BLaER1 (cell line): ENCODE data around the gene PARP6.

Source experiments
- H3K27ac ChIP-seq: shearing (Covaris generic); formaldehyde crosslinking; 2 replicates; pipeline ENCODE4 v1.8.1; 2022
- H3K27me3 ChIP-seq: shearing (Covaris generic); formaldehyde crosslinking; 2 replicates; pipeline ENCODE4 v1.8.1; 2022
- H3K36me3 ChIP-seq: shearing (Covaris generic); formaldehyde crosslinking; 2 replicates; pipeline ENCODE4 v1.8.1; 2022
- H3K4me1 ChIP-seq: shearing (Covaris generic); formaldehyde crosslinking; 2 replicates; pipeline ENCODE4 v1.8.1; 2022
- H3K4me2 ChIP-seq: shearing (Covaris generic); formaldehyde crosslinking; 2 replicates; pipeline ENCODE4 v1.8.1; 2022
- H3K4me3 ChIP-seq: shearing (Covaris generic); formaldehyde crosslinking; 2 replicates; pipeline ENCODE4 v1.8.1; 2022
- H3K9ac ChIP-seq: shearing (Covaris generic); formaldehyde crosslinking; 2 replicates; pipeline ENCODE4 v1.8.1; 2022
- H3K9me3 ChIP-seq: shearing (Covaris generic); formaldehyde crosslinking; 2 replicates; pipeline ENCODE4 v1.8.1; 2022
- H4K20me1 ChIP-seq: shearing (Covaris generic); formaldehyde crosslinking; 2 replicates; pipeline ENCODE4 v1.8.1; 2022
- Cebpa-rat ChIP-seq: shearing (Covaris generic); IDR thresholded peaks from 2 replicates; pipeline ENCODE4 v1.8.1; 2022

The PARP6 gene

DNA sequence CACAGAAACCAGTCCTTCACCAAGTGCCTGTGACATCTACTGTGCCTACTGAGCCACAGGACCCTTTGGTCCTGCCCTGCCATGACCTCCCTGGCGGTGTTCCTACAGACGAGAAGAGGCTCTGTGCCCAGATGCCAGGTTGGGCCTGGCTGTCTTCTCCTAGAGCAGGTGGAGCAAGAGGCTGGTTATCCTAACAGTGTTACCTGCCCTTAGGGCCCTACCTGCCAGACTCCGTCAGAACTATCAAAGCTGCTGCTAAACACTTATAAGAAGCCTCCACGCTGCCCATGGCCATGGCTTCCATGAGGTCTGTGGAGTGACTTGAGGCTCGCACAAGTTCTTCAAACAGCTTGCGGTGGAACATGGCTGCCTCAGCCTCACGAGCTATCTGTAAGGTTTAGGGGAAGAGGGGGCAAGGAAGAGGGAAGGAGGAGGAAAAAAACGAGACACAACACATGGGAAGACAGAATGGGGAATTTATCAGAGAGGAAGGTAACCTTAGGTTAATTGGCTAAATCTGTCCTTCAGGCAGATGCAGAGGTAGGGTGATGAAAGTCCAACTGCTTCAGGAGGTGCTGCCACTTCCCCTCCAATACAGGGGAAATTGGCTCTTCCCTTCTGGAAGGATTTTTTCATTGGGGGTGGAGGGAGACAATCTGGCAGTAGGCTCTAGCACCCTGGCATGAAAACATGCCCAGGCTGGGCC is 69.4 kb downstream of the PARP6 start:
- Histone ChIP-seq H3K4me3 (no peak overlapping the region), H3K9me3 (no peaks in the 10 kb centered on the region), H3K4me2 (peak overlapping the region; percentile 48; the same call in 1 of the 2 replicates), H3K9ac (peak overlapping the region; percentile 17), H3K27ac (peak overlapping the region; percentile 18; the same call in 1 of the 2 replicates), H4K20me1 (peaks cover 100% of the 10 kb centered on the region), H3K4me1 (peaks cover 50% of the 10 kb centered on the region), H3K27me3 (peaks cover 14% of the 10 kb centered on the region), H3K36me3 (peaks cover 100% of the 10 kb centered on the region)
- no peak for TF ChIP-seq Cebpa-rat

GRCh38 chr15:72202302-72202701 is 70.1 kb downstream of the PARP6 start:
- peak overlapping the region; percentile 18; the same call in 1 of the 2 replicates for H3K27ac ChIP-seq

GRCh38 chr15:72201391-72201921 is 70.9 kb downstream of the PARP6 start:
- Histone ChIP-seq H3K9ac (peak overlapping the region; percentile 17), H3K4me1 (peaks cover 44% of the 10 kb centered on the region), H3K27ac (peak overlapping the region; percentile 42), H3K27me3 (peaks cover 28% of the 10 kb centered on the region), H3K9me3 (no peaks in the 10 kb centered on the region), H3K4me2 (peak overlapping the region; percentile 48), H3K4me3 (no peak overlapping the region), H4K20me1 (peaks cover 97% of the 10 kb centered on the region), H3K36me3 (peaks cover 87% of the 10 kb centered on the region)
- TF ChIP-seq Cebpa-rat: no peak

More at GRCh38 chr15:72202302-72202701, 70.1 kb downstream of the PARP6 start:
- peak overlapping the region; percentile 17; the same call in 1 of the 2 replicates for H3K9ac ChIP-seq
- no peaks in the 10 kb centered on the region for H3K9me3 ChIP-seq
- peaks cover 95% of the 10 kb centered on the region for H3K36me3 ChIP-seq
- H3K27me3 ChIP-seq: peaks cover 19% of the 10 kb centered on the region
- H3K4me1 ChIP-seq: peaks cover 50% of the 10 kb centered on the region
- peak overlapping the region; percentile 48; the same call in 1 of the 2 replicates for H3K4me2 ChIP-seq
- no peak for TF ChIP-seq Cebpa-rat
- H4K20me1 ChIP-seq: peaks cover 97% of the 10 kb centered on the region
- no peak overlapping the region for H3K4me3 ChIP-seq

DNA sequence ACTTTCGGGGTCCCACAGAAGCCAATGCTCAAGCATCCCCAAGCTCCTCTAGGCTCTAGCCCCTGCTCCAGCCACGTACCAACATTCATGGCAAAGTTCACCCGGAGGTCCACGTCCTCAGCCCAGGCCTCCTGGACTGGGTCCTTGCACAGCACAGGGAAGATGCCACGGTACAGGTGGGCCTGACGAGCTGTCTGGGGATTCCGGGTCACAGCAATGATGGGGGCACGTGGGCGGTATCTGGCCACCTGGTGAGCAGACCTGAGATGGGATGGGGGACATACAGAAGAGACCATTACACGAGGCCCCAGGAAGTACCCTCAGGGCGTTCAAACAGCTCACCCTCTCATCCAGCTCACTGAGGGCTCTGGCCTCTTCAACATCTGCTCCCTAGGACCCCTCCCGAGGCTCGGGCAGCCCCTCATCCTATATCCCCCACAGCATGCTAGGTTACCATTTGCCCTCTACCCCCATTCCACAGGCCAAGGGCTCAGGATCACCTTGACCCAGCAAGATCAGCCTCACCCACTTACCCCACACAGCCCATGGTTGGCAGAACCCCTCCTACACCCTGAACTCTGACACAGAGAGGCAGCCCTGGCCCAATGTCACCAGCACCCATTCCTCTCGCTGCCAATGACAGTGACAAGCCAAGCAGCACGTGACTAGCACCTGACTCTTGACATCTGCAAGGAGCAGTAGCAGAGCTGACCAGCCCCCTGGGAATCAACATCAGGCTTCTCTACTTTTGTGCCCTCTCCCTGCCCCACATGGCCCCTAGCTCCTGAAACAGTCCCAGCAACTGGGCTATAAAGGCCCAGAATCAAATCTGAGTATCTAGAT is 71.7 kb downstream of the PARP6 start:
- peaks cover 36% of the 10 kb centered on the region for H3K27me3 ChIP-seq
- H3K4me2 ChIP-seq: peak overlapping the region; percentile 48
- TF ChIP-seq Cebpa-rat: no peak
- H3K36me3 ChIP-seq: peaks cover 79% of the 10 kb centered on the region
- H3K9me3 ChIP-seq: no peaks in the 10 kb centered on the region
- no peak overlapping the region for H3K4me3 ChIP-seq
- peaks cover 47% of the 10 kb centered on the region for H3K4me1 ChIP-seq
- peaks cover 90% of the 10 kb centered on the region for H4K20me1 ChIP-seq
- H3K9ac ChIP-seq: peak overlapping the region; percentile 17; the same call in 1 of the 2 replicates
- peak overlapping the region; percentile 42 for H3K27ac ChIP-seq

DNA sequence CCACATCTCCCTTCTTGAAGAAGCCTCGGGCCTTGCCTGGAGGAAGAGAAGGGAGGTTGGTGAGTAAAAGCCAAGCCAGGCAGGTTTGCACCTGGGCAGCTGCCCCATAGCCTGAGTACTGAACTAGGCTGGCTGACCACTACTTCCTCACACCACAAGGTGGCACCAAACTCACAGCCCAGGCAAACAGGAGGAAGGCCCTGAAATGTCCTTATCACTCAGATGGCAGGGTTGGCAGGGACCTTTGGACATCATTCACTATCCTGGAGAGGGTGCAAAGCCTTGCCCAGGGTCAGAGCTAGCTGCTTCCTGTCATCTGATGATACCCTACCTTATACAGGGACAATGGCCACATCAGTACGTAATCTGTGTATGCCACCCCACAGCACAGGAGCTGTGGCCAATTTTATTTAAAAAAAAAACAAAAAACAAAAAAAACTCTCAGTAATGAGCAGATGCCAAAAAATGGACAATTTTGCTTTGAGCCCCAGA is 72.6 kb downstream of the PARP6 start:
- peaks cover 52% of the 10 kb centered on the region for H3K4me1 ChIP-seq
- no peak overlapping the region for H3K4me3 ChIP-seq
- peaks cover 38% of the 10 kb centered on the region for H3K27me3 ChIP-seq
- no peak overlapping the region for H3K27ac ChIP-seq
- TF ChIP-seq Cebpa-rat: no peak
- H3K9me3 ChIP-seq: no peaks in the 10 kb centered on the region
- H3K4me2 ChIP-seq: no peak overlapping the region
- no peak overlapping the region for H3K9ac ChIP-seq
- peaks cover 70% of the 10 kb centered on the region for H3K36me3 ChIP-seq
- peaks cover 81% of the 10 kb centered on the region for H4K20me1 ChIP-seq

DNA sequence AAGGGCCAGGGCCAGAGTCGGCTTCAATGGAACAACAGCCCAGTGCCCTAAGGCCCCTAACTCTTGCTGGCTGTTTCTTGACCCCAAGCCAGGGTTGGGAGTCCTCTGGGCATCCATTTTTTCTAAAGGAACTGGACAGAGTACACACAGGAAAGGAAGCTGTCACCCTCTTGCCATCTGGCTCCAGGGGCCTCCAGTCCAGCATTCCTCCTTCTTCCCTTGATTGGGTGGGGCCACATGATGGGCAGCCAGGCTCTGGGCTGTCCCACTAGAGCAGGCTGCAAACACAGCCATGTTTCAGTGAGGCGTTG is 73.2 kb downstream of the PARP6 start:
- Histone ChIP-seq H3K36me3 (peaks cover 64% of the 10 kb centered on the region), H3K9ac (no peak overlapping the region), H3K4me2 (no peak overlapping the region), H3K27me3 (peaks cover 38% of the 10 kb centered on the region), H3K4me1 (peaks cover 47% of the 10 kb centered on the region), H3K9me3 (no peaks in the 10 kb centered on the region), H3K27ac (no peak overlapping the region), H3K4me3 (no peak overlapping the region), H4K20me1 (peaks cover 75% of the 10 kb centered on the region)
- TF ChIP-seq Cebpa-rat: no peak

DNA sequence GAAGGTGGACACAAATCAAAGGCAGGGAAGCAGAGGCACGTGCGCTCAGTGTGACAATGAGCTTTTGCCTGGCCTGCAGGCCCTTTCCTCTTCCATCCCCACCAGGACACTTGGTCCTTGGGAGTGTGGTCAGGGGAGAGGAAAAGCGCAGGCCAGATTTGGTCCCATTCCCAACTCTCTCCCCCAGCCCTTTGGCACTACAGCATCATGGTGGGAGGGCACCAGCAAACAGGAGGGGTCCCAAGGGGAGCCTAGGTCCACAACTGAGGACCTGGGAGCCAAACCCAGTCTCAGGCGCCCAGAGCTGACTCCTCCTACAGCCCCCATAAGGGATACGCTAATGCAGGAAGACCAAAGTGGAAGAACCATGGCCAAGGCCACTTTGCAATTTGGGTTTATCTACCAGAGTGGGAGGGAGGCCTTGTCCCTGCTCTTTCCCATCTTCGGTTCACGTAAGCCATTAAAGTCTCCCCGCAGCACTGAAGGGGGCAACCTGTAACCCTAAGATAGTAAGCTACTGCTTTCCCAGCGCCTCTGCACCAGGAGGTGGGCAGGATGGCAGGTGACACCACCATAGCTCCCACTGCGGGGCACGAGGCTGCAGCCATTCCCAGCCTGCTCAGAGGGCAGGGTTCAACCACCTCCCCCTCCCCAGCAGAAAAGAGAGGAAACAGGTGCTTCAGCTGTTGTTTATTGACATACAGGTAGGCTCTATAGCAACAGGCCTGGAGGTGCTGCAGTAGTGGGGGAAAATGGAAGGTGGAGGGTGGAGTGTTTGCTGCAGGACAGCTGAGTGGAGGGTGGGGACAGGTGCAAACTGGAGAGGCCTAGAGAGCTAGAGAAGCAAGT is 73.8 kb downstream of the PARP6 start:
- Histone ChIP-seq H3K4me3 (no peak overlapping the region), H4K20me1 (peaks cover 70% of the 10 kb centered on the region), H3K4me1 (peaks cover 46% of the 10 kb centered on the region), H3K4me2 (no peak overlapping the region), H3K9ac (no peak overlapping the region), H3K27me3 (peaks cover 38% of the 10 kb centered on the region), H3K36me3 (peaks cover 58% of the 10 kb centered on the region), H3K27ac (no peak overlapping the region), H3K9me3 (no peaks in the 10 kb centered on the region)
- TF ChIP-seq Cebpa-rat: no peak

DNA sequence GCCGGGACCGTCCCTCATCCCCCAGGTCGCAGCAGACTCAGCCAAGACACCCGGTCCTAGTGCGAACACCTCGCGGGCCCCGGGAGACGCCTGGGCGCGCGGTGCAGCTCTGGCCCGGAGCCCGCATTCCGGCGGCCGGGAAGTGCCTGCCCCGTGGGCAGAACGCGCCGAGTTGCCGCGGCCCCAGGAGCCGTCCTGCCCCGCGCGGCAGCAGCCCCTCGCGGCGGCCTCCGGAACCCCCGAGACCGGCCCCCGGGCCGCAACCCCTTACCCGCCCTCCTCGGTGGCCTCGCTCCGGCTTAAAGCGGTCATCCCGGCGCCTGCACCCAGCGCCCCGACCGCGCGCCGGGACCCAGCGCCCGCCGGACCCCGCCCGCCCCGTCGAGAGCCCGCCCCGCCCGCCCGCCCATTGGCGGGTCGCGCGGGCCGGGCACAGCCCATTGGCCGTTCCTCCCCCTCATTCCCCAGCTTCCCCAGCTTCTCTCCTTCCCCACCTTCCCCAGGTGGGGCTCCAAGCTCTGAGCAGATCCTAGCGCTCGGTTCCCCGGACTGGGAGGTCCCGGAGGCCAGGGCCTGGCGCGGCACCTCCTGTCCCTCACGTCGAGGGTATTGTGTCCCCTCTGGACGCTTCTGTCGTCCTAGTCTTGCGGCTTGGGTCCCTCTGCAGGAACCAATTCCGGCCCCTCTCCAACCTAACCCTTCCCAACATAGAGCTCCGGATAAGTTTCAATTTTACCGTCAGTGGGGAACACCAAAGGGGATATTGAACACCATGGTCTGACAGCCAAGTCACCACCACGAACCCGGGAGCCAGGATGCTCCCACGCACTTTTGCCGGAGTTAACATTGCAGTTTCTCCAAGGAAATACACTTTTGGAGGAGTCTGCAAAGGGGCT is 74.6 kb downstream of the PARP6 start, which contains the start of gene GRAMD2A:
TSS of gene GRAMD2A (minus strand) at position 328 of the 896 bp plus-strand sequence.
- Histone ChIP-seq H3K27ac (no peak within 1 kb of the TSS), H4K20me1 (peaks cover 61% of the 10 kb centered on the region), H3K36me3 (peaks cover 49% of the 10 kb centered on the region), H3K4me2 (peak within 1 kb of the TSS; percentile 28; the same call in 1 of the 2 replicates), H3K27me3 (peaks cover 38% of the 10 kb centered on the region), H3K9ac (no peak within 1 kb of the TSS), H3K4me1 (peaks cover 38% of the 10 kb centered on the region), H3K9me3 (no peaks in the 10 kb centered on the region), H3K4me3 (0 out of 2 replicates have a peak within 1 kb of the TSS, but pooled peaks have one; percentile 18)
- TF ChIP-seq Cebpa-rat: no peak
